ENCODE results near the gene CCDC74A.
"Not testable (repeated sequence)": the region's sequence is repeated elsewhere in the genome, so short reads cannot be mapped to it uniquely, and the experiment has no call there.

CCDC74A gene

DNA sequence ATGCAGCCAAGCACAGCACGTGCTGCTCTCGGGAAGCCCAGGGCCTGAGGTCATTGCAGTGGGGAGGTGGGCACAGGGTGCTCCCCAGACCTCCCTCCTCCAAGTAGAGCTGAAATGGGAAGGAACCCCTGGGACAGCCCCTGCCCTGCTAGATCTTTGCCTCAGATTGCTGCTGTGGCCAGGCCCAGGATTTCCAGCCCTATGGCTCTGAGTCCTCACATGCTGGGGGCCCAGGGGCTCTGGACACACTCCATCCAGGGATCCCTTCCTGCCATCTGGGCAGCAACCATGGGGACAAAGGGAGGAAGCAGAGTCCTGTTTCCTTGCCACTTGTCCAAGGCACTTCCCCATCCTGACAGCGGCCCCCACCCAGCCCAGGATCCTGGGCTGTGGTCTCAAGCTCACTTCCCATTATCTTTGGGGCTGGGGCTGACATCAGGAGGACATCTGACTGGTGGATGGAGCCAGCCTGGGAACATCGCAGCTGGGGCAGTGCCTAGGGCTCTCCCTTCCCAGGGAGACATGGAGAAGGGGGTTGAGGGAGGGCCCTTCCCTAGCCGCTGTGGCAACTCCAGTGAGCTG is 2.3 kb downstream of the CCDC74A start:
- not testable (repeated sequence) for DNase-seq

DNA sequence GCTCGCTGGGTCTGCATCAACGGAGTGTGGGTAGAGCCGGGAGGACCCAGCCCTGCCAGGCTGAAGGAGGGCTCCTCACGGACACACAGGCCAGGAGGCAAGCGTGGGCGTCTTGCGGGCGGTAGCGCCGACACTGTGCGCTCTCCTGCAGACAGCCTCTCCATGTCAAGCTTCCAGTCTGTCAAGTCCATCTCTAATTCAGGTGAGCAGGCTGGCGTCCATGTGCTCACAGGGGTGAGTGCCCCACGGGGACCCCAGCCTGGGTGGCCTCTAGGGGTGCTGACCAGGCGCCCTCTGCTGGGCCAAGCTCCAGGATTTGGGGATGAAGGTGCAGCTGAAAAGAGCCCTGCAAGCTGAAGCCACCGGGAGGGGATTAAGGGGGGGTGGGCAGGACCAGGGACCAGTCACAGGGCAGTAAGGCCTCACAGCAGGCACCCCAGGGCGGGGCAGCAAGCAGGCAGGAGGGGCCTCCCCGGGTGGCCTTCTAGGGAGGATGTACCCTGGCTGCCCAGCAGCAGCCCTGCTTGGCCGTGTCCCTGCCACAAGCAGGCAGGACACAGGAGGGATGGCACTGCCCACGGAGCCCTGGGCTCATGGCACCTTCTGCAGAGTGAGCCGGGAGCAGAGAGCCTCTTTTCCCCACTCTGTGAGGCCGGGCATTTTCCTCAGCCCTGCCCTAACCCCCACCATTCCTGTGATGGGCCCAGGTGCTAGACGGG is 3.1 kb downstream of the CCDC74A start:
- not testable (repeated sequence) for DNase-seq

DNA sequence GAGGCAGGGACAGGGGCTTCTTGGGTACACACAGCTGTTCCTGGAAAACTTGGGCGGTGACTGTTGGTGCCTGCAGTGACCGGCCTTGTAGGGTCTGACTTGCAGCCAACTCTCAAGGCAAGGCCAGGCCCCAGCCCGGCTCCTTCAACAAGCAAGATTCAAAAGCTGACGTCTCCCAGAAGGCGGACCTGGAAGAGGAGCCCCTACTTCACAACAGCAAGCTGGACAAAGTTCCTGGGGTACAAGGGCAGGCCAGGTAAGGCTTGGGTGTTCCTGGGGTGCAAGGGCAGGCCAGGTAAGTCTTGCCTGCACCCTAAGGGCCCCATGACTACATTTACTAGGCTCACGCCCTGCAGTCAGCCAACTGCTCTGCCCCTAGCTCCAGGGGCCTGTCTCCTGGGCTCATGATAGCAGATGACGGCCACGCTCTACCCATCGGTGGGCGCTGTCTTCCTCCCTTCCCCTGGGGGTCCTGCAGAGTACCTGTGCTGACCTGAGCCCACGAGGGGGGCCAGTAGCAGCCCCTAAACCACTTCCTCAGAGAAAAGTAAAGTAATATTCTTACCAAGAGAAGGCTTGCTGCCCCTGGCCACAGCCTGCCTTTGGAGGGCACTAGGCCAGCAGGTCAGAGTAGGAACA is 4.0 kb downstream of the CCDC74A start:
- not testable (repeated sequence) for DNase-seq

DNA sequence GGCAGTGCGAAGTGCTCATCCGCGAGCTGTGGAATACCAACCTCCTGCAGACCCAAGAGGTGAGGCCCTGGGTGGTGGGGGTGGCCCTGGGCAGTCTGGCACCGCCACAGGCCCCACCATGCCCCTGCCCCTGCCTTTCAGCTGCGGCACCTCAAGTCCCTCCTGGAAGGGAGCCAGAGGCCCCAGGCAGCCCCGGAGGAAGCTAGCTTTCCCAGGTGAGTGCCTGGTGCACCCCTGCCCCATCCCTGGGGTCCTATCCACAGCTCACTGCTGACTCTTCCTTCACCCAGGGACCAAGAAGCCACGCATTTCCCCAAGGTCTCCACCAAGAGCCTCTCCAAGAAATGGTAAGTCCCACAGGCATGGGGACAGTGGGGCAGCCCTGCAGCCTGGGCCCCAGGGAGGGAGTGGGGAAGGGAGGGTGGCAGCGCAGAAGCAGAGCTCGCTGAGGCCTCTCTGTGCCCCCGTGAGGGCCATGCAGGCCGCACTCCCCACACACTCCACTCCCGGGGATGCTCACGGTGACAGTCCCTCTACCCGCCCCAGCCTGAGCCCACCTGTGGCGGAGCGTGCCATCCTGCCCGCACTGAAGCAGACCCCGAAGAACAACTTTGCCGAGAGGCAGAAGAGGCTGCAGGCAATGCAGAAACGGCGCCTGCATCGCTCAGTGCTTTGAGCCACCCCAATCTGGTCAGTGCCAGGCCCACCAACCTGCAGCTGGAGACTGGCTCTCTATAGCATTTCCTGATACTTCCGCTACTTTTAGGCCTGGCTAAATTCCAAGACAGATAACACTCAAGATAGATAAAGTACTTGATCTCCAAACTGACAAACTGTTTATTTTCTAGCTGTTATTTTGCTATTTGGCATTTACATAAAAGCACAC is 5.3 kb downstream of the CCDC74A start:
- not testable (repeated sequence) for DNase-seq

DNA sequence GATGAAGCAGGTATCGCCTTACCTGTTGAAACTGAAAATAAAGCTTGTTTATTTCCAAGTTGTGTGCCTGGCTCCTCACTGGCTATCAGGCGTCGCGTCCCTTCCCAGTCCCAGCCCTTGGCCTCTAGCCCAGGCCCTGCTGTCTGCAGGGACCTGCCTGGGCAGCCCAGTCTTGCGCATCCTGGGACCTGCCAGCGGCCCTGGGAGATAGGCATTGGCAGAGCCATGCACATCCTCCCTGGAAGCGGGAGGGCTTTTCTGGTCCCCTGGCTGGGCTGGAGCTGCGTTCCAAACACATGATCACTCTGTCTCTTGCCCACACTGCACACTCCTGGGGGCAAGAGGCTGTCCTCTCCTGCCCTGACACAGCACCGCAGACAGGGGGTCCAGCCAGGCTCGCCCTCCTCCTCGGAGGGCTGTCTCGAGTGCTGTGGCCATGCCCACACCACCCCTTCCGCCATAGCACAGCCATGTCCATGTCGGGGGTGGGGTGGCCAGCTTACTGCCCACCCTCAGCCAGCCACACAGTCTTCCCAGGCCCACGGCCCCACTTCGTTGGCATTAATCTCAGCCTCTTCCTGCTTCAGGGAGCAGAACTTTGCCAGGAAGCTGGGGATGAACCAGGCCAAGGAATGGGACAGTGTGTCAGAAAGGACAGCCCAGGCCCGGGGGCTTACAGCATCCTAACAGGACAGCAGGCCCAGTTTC is 6.1 kb downstream of the CCDC74A start:
- DNase-seq, result not testable (repeated sequence)

DNA sequence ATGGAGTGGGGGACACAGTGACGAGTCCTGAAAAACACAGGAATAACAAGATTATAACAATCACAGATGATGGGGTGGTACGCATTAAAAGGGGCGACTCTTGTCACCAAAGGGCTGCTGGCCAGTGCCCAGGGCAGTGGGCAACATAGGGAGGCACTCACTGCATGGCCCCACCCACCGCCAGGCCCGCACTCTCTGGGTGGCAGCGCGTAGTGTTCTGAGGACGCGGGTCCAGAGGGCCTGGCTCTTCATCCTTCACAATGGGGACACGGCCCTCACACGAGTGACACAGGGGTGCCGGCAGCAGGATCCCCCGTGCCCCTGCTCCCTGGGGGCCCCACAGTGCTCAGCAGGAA is 6.6 kb downstream of the CCDC74A start:
- DNase-seq, result not testable (repeated sequence)

DNA sequence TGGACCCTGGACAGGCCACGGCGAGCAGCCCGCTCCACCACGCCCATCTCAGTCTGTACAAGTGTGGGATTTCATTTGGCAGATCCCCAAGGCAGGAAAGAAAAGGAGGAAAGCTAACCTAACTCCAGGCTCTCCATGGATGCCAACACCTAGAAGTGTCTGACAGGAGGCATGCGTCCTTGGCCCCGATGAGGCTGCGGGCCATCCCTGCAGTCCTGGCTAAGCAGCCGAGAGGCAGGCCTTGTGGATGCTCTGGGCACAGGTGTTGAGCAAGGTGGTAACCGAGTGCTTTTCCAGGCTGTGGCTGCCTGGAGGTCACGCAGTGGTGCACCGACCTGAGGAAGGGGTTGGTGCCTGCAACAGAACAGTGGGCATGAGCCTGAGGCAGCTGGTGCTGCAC is 7.3 kb downstream of the CCDC74A start:
- DNase-seq, result not testable (repeated sequence)

DNA sequence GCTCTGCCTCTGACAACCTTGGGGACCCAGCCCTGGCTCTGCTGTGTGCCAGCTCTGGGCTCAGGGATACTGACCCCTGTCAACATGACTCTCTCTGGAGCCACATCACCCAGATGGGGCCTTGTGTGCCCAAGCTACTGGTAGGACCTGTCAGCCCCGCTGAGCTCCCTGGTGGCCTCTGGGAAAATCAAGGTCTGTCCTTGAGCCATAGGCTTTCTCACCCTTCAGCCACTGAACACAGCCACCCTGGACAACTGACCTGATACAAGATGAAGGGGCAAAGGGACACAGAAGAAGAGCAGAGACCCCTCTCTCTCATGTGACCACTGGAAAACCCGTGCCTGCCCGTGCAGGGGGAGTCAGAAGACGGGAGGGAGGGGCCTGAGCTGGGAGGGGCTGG is 7.8 kb downstream of the CCDC74A start:
- no peak for DNase-seq

DNA sequence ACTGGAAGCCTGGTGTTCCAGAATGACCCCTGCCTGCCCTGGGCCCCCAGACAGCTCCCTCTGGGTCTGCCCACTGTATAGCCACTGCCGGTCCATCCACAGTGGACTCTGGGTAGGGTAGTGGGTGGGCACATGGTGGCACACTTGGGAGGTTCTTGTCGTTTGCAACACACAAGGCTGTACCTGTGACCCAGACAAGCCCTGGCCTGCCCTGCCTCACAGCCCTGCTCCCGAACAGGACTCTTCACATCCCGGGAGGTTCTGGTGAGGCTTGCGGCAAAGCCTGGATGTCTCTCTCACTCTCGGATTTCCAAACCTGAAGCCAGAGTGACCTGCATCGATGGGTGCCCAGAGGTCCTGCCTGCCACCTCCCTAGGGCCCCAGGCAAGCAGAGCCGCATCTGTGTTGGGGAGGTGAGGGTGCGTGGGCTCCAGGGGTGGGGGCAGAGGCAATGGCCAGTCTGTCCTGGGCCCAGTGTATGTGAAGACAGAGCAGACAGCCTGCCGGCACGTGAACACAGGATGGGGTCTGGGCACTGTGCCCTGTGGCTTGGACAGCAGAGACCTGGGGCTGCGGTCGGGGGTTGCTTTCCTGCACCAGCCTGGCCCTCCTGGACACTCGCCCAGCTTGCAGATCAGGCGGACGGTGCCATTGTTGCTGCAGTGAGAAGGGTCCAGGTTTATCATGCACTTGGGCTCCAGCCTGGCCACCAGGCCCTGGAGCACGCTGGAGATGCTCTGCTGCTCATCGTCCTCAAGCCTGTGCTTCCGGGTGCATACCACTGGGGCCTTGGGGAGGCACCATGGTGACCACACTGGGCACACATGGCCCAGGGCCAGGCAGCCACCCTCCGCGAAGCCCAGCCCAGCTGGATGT is 8.5 kb downstream of the CCDC74A start:
- not testable (repeated sequence) for DNase-seq

DNA sequence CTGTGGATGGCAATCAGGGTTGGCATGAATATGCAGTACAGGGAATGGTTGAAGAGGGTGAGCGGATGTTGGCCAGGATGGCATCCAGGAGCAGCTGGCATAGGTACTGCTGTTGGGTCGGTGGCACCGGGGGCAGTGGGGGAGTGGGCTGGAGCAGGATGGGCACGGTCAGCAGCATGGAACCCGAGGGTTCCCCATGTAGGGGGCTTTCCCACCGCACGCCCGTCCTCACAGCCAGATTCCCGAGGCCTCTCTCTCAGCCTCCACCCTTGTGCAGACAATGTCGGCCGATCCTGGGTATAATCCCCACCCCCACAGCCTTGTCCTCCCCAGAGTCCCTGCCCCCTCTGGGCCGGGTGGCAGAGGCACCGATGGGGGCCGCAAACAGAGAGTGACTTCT is 9.2 kb downstream of the CCDC74A start:
- not testable (repeated sequence) for DNase-seq

DNA sequence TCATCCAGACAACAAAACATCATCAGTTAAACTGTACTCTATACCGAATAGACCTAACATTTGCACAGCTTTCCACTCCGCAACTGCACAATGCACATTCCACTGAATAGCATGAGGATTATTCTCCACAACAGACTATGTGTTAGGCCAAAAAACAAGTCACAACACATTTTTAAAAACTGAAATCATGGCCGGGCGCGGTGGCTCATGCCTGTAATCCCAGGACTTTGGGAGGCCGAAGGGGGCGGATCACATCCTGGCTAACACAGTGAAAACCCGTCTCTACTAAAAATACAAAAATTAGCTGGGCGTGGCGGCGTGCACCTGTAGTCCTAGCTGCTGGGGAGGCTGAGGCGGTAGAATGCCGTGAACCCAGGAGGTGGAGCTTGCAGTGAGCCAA is 11.2 kb downstream of the CCDC74A start:
- DNase-seq, result not testable (repeated sequence)

DNA sequence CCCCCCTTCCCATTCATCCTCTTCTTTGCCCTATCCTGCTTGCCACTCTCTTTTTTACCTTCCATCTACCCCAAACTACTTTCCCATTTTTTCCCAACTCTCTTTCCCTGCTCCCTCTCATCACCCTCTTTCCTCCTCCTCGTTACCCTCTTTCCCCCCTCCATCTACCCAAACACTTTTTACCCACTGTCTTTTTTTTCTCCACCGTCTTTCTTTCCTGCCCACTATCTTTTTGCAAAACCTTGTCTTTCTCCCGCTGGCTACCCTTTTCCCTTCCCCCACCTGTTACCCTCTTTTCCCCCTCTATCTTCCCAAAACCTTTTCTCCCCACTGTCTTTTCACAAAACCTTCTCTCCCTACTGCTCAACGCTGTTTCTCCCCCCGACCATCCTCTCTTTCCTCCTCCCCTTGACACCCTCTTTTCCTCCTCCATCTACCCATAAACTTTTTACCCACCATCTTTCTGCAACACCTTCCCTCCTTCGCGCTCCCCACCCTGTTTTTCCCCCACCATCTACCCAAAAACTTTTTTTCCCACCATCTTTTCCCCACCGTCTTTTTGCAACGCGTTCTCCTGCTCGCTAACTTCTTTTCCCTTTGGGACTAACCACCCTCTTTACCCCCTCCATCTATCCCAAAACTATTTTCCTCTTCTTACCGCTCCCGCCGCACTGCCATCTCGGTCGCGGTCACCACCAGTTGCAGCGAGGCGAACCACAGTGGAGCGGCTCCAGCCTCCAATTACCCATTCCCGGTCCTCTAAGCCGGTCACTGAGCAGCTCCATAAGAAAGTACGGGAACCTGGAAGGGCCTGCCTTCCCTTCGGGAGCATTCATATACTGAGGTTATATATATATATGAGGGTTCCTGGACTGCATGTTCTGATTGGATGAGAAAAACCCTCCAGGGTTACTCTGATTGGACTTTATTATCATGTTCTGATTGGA is 15.0 kb downstream of the CCDC74A start:
- DNase-seq, result no peak

DNA sequence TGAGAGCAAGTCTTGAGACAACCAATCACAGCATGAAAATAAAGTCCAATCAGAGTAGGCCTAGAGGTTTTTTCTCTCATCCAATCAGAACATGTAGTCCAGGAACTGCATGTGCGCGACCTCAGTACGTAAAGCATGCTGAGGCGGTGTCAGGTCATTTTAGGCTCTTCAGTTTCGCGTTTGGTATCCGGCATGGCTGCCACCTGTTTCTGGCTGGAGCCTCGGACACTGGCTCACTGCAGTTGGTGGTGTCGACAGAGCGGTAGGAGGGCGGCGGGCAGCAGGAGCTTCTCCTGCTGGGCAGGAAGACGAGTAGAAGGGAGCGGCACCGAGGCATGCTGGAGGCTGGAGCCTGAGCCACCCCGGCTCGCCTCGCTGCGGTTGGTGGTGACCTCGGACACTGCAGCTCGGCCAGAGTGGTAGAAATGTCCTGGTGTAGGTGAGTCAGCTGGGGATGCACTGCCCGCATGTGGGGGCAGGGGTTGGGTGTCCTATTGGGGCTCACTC is 15.8 kb downstream of the CCDC74A start:
- DNase-seq, result no peak

DNA sequence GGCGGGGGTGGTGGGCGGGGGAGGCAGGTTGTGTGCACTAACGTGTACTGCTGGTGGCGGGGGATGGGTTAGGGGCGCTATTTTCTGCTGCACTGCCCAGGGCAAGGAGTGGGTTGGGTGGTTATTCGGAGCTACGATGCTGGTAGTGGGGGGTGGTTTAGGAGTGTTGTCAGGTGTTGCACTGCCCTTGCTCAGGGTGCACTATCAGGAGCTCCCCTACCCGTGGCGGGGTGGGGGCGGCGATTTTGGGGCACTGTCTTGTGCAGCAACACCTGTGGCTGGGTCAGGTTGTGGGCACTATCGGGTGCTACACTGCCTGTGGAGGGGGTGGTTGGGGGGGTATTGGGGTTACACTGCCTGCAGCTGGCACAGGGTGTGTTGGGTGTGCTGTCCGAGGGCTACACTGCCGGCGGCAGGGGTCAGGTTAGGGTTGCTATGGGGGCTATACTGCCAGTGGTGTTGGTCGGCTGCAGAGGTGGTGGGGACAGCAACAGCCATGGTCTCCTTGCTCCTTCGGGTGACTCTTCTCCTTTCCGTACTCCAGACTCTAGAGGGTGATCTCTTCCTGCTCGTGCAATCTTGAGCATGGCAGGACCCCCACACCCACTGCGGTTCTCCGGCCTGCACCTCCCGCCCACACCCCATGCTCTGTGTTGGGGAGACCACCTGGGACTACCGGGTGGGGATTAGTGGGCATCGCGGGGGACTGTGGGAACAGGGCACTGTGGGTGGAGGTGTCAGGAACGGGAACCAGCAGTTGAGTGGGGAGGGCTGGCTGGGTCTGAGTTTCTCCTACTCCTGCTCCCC is 16.5 kb downstream of the CCDC74A start:
- not testable (repeated sequence) for DNase-seq

DNA sequence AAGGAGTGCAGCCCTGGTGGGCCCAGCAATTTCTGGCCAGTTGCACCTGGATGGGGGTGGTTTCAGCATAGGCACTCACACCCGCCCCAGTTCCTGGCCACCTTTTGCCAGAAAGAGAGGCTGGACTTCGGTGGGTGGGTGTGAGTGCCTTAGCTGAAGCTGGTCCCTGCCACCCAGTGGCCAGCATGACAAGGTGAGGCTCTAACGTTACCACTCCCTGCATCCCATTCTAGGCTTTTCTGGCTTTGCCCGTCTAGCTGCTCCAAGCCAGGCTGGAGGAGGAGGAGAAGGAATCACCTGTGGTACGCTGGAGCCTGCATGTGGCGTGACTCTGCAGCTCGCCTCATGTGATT is 17.1 kb downstream of the CCDC74A start:
- DNase-seq, result not testable (repeated sequence)

DNA sequence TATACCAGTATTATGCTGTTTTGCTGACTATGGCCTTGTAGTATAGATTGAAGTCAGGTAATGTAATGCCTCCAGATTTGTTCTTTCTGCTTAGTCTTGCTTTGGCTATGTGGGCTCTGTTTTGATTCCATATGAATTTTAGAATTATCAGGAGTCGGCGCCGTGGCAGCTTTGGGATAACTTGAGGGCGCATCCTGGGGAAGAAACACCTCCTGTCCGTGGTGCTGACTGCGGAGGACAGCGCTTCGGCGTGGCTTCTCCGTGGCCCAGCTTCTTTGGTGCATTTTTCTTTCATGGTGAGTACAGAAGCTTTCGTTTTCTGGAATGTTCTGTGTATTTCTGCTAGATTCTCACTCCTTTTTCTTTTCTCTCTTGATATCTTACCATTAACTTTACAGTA is 25.2 kb downstream of the CCDC74A start:
- DNase-seq, result no peak

DNA sequence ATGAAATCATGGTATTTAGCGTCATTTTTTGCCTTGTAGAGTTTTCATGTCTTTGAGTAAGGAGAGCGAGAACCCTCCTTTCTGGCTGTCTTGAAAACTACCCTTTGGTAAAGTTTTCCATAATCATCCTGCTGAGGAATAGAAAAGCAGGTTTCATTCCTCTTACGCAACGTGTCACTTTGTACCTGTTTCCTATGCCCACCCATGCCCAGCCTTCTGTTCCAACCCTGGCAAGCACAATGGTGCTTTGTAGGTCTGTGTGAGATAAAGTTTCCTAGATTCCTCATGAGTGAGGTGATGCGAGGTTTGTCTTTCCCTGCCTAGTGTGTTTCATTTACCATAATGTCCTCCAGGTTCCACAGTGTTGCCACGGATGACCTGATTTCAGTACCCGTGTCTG is 29.3 kb downstream of the CCDC74A start:
- DNase-seq, result no peak

DNA sequence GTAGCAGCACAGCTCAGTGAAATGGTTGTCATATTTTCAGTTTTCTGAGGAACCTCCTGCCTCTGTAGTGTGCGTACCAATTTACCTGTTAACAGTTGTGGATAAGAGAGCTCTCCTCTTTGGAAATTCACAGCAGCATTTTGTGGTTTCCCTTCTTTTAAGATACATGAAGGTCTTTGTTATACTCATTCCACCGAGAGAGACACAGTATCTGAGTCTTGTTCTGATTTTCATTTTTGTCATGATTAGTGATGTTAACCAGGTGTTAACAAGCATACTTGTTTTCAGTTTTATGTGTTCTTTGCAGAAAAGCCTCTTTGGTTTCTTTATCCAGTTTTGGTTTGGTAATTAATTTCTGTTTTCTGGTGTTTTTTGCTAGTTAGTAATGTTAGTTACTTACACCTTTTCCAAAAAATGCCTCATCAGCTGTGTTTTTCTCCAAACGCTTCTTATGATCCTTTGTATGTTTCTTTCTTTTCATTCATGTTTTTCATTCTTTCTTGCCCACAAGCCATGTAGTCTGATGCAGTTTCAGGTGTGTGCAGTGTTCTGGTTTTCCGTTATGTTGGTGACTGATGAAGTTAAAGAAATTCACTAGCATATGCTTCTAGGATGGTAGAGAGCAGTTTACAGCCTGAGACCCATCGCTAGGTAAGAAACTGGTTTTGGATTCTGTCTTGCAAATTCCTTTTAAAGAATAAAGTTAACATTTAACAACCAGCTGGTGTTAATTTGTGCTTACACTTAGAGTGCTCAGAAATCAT is 30.1 kb downstream of the CCDC74A start:
- no peak for DNase-seq

DNA sequence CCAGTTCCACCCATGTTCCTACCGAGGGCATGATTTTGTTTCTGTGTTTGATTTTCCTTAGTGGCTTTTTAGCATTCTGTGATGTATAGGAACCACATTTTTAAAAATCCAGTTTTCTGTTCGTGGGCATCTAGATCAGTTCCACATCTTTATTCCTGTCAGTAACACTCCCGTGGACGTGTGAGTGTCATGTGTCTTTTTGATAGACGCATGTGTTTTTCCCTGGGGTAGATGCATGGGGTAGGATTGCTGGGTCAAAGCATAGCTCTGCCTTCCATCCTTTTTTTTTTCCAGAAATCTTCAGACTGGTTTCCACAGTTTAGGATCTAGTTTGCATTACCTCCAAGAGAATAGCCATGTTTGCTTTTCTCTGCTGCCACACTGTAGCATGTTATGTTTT is 38.7 kb downstream of the CCDC74A start:
- no peak for DNase-seq
